ENCODE measurements around the gene SNX11.

GRCh38 chr17:48155889-48156611 is 48.5 kb downstream of the SNX11 start:
- TF ChIP-seq CTCF (IDR thresholded peaks at IDR 0.05; ENCODE audit: poor library complexity, severe bottlenecking) (no peak), REST (IDR thresholded peaks at IDR 0.05; ENCODE audit: borderline replicate concordance) (no peak), TAF1 (IDR thresholded peaks at IDR 0.05; ENCODE audit: low read depth) (no peak), EZH2 (IDR thresholded peaks at IDR 0.05; ENCODE audit: borderline replicate concordance, insufficient read depth, low read length, poor library complexity, severe bottlenecking) (no peak), POLR2AphosphoS5 (IDR thresholded peaks at IDR 0.05) (no peak)

Data from neural cell (in vitro differentiated cells).